ENCODE measurements around the gene ZNF316.

ZNF316 gene

GRCh38 chr7:6700793-6701192, 63.7 kb downstream of the ZNF316 start:
- no peak for DNase-seq

- DNase-seq = no peak
Measured at GRCh38 chr7:6701860-6702259, 64.7 kb downstream of the ZNF316 start.
